AG09319 (cell line): ENCODE measurements around the gene DDX24.

Experiments
- DNase-seq: peaks from one replicate; pipeline ENCODE4 v3.0.0-alpha.2; 2010; ENCODE audit warnings: low read depth; ENCODE audit errors: extremely low read depth
- CTCF ChIP-seq: IDR thresholded peaks from 2 replicates; pipeline ENCODE4 v1.5.1; 2011; ENCODE audit warnings: low read depth, mild to moderate bottlenecking, inconsistent platforms, low read length, moderate library complexity

Gene DDX24

GRCh38 chr14:94113908-94114588 is 33.0 kb upstream of the DDX24 start:
- DNase-seq: no peak
- TF ChIP-seq CTCF: no peak

DNA sequence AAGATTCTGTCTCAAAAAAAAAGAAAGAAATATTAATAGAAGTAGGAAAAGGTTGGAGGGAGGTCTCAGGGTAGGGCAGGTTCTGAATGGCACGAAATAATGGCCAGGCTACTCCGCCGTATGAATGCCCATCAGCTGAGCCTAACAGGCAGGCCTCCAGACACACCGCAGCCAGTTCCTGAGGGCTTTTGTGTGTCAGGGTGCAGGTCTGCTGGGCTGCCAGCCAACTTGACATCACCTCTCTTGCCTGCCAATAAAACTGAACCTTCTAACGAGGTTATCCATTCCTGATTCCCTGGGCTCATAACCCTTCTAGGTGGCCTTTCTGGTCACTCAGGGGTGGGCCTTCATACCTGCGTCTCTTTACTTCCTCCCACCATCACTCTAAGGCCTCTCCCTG is 32.5 kb upstream of the DDX24 start:
- no peak for DNase-seq
- no peak for TF ChIP-seq CTCF

GRCh38 chr14:94113073-94113472 is 32.1 kb upstream of the DDX24 start:
- no peak for DNase-seq
- TF ChIP-seq CTCF: no peak

GRCh38 chr14:94112513-94113063 is 31.6 kb upstream of the DDX24 start:
- no peak for DNase-seq
- TF ChIP-seq CTCF: no peak

- DNase-seq: no peak
- TF ChIP-seq CTCF: no peak
Measured at GRCh38 chr14:94111276-94112095, 30.5 kb upstream of the DDX24 start.

- no peak for TF ChIP-seq CTCF
- DNase-seq: peak; percentile 54
Measured at GRCh38 chr14:94110552-94111181, 29.7 kb upstream of the DDX24 start, which contains the start of gene IFI27. Gene IFI27, plus strand, starts transcription at chr14:94110736.

- DNase-seq: no peak
- TF ChIP-seq CTCF: no peak
Measured at GRCh38 chr14:94109915-94110250, 28.9 kb upstream of the DDX24 start.
